BJ (cell line): Measurements from ENCODE around the gene IL1A. TPM values are rescaled to one million over a fixed set of nuclear protein-coding genes. Genes with fewer than 3 reads are reported as not detected.

Experiments used
- CTCF ChIA-PET: fragments of 350-600 bp; formaldehyde crosslinking; extraction: SDS; loops from one replicate; lab custom pipeline; 2021; ENCODE audit warnings: antibody characterized with exemption, inconsistent platforms; lab: Yijun Ruan, JAX
- POLR2A ChIA-PET: fragments of 300-600 bp; sonication (Branson Sonifier 250); formaldehyde crosslinking; extraction: SDS; loops from one replicate; lab custom pipeline; 2021; ENCODE audit warnings: antibody characterized with exemption; lab: Charles Lee
- DNase-seq: peaks from one replicate; pipeline ENCODE4 v3.0.0-alpha.2; 2011; ENCODE audit warnings: low read depth
- H3K27me3 ChIP-seq: 2 replicates; pipeline ENCODE4 v1.6.0; 2011; ENCODE audit warnings: low read length; ENCODE audit not compliant: control insufficient read depth, insufficient read depth
- H3K36me3 ChIP-seq: 2 replicates; pipeline ENCODE4 v1.5.1; 2011; ENCODE audit warnings: low read length; ENCODE audit not compliant: control insufficient read depth, insufficient read depth
- H3K4me3 ChIP-seq: 2 replicates; pipeline ENCODE4 v1.5.1; 2011; ENCODE audit warnings: low read depth, mild to moderate bottlenecking, control low read depth, low read length
- polyA plus RNA-seq: library from polyadenylated mRNA; depleted of rRNA; stranded (reverse); fragments of >200 nt; gene quantifications from 2 replicates; pipeline ENCODE4 v1.2.3, GENCODE V29; 2011
- TF ChIP-seq, protein P1 (sequence below): IDR thresholded peaks from 2 replicates; pipeline ENCODE4 v1.5.1; 2011; ENCODE audit warnings: low read depth, mild to moderate bottlenecking, control low read depth, inconsistent platforms, low read length, moderate library complexity; ENCODE audit not compliant: insufficient read depth

The IL1A gene
- polyA plus RNA-seq, 1 experiment = 0.11 TPM

DNA sequence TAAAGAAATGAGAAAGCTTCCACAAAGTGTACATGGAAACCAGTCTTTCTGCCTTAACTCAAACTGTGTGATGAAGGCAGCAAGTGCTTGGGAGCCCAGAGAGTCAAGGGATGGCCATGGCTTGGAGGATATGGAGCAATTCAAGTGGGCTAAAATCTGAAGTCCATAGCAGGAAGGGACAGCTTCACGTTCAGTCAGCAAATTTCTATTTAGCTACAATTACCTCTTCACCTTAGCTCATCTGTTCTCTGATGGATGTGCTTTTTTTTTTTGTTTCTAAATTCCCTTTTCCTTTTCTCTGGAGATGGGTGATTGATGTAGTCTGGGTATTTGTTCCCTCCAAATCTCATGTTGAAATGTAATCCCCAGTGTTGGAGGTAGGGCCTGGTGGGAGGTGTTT, 4.9 kb upstream of the IL1A start:
- no peaks in the 10 kb centered on the region for H3K27me3 ChIP-seq
- TF ChIP-seq, protein P1, sequence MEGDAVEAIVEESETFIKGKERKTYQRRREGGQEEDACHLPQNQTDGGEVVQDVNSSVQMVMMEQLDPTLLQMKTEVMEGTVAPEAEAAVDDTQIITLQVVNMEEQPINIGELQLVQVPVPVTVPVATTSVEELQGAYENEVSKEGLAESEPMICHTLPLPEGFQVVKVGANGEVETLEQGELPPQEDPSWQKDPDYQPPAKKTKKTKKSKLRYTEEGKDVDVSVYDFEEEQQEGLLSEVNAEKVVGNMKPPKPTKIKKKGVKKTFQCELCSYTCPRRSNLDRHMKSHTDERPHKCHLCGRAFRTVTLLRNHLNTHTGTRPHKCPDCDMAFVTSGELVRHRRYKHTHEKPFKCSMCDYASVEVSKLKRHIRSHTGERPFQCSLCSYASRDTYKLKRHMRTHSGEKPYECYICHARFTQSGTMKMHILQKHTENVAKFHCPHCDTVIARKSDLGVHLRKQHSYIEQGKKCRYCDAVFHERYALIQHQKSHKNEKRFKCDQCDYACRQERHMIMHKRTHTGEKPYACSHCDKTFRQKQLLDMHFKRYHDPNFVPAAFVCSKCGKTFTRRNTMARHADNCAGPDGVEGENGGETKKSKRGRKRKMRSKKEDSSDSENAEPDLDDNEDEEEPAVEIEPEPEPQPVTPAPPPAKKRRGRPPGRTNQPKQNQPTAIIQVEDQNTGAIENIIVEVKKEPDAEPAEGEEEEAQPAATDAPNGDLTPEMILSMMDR = no peak
- ChIA-PET POLR2A (no interaction called here), CTCF (interaction anchor here (1.1 to 1.8 kb wide), 4 partner anchors 12 to 153 kb away, joined by 3 to 7 read pairs (median 4); no protein-coding TSS in a partner anchor)
- DNase-seq = no peak
- no peak overlapping the region for H3K4me3 ChIP-seq
- H3K36me3 ChIP-seq = no peaks in the 10 kb centered on the region

DNA sequence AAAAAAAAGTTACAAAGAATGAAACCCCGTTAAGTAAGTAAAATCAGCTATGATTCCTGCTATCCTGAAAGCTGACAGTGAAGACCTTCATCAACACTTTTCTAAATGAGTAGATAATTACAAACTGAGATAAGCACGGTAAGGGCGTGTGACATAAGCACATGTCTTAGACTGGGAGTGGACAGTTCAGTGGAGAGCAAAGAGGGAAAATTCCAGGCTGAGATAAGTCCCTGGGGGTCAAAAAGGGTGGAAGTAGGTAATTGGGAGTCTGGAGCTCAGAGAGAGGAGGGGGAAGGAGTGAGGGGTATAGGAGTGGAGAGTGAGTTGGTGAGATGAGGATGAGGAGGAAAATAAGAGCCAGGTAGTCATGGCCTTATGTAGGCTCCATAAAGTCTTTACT, 4.4 kb upstream of the IL1A start:
- H3K4me3 ChIP-seq = no peak overlapping the region
- CTCF ChIA-PET = interaction anchor here (1.1 to 1.8 kb wide), 4 partner anchors 13 to 153 kb away, joined by 3 to 7 read pairs (median 4); no protein-coding TSS in a partner anchor
- POLR2A ChIA-PET = no interaction called here

DNA sequence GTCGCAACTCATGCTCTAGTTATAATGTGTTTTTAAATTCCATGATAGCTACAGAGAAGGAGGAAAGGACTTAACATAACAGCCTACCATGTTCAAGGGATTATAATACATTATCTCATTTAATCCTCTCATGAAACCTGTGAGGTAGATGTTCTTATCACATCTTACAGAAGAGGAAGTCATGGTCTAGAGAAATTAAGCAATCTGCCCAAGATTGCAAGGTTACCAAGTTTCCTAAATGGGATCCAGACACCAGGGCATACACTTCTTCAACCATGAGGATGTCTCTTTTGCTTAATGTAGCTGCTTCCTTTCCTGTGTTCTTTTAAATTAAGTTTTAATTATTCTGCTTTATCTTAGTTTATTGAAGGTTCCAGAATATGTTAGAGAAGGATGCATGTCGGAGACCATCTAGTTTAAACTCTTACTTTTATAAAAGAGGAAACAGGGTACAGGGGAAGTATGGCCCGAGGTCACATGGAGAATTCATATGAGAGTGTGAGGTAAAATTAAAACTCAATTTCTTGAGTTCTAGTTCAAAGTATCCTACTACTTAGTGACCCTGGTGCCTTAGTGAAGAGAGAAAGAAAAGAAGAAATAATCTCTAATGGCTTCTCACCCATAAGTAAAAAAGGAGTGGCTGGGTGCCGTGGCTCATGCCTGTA, 3.6 kb upstream of the IL1A start:
- H3K27me3 ChIP-seq = no peaks in the 10 kb centered on the region
- ChIA-PET CTCF (interaction anchor here (0.9 to 1.5 kb wide), 3 partner anchors 9 to 16 kb away, joined by 3 to 4 read pairs (median 4); no protein-coding TSS in a partner anchor), POLR2A (no interaction called here)
- no peak overlapping the region for H3K4me3 ChIP-seq
- TF ChIP-seq, protein P1 = no peak
- no peak for DNase-seq
- no peaks in the 10 kb centered on the region for H3K36me3 ChIP-seq

More for the DNA sequence above, 4.4 kb upstream of the IL1A start:
- TF ChIP-seq, protein P1 = no peak
- Histone ChIP-seq H3K36me3 (no peaks in the 10 kb centered on the region), H3K27me3 (no peaks in the 10 kb centered on the region)
- no peak for DNase-seq

DNA sequence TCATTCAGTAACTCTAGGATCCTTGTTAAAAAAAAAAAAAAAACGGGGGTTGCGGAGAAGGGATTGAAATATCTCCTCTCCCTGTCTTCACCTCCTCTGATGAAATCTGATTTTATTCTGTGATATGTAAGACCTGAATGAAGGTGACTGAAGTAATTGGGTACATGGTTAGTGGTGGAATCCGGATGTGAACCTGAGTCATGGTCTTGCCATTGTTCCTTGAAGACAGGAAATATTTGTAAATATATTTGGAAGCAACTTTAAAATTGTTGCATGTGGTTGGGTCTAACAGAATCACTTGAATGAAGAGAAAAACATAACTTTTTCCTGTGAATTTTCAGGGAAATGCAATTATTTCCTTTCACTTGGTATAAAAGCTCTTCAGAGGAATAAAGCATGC, 3.0 kb upstream of the IL1A start:
- CTCF ChIA-PET = interaction anchor here (0.9 kb wide), 1 partner anchor 8 kb away, joined by 3 read pairs; no protein-coding TSS in a partner anchor

DNA sequence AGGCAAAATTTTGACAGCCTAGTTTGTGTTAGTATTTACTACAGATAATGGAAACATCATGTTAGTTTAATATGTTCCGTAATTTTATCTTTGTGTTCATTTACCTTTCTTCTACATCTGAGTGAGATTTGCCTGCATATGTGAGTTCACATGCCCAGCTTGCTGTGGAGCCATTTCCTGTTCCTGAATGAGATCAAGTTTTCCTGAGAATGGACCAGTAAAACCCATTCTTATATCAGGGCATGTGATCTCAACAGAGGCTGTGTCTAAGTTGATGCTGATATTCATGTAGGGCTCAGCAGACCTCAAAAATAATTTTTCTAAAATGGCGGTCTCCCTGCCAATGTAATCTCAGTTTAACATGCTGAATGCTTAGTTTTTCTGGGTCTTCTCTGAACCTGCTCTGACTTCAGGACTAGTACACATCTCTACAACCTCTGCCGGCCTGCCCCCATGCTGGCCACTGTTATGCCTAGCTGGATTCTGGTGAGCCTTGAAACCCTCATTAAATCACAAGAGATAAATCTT, 1.0 kb downstream of the IL1A start:
- ChIA-PET CTCF (interaction anchor here (1.4 kb wide), 1 partner anchor 9 kb away, joined by 5 read pairs; no protein-coding TSS in a partner anchor), POLR2A (no interaction called here)
- Histone ChIP-seq H3K36me3 (no peaks in the 10 kb centered on the region), H3K4me3 (no peak overlapping the region), H3K27me3 (no peaks in the 10 kb centered on the region)
- TF ChIP-seq, protein P1 = no peak
- no peak for DNase-seq

More for the DNA sequence above, 3.0 kb upstream of the IL1A start:
- Histone ChIP-seq H3K36me3 (no peaks in the 10 kb centered on the region), H3K4me3 (no peak overlapping the region), H3K27me3 (no peaks in the 10 kb centered on the region)
- TF ChIP-seq, protein P1 = no peak
- POLR2A ChIA-PET = no interaction called here
- no peak for DNase-seq
